SH-SY5Y (cell line): ENCODE measurements around the gene NPIPA5.
"Not testable (repeated sequence)": the region's sequence is repeated elsewhere in the genome, so short reads cannot be mapped to it uniquely, and the experiment has no call there.

Experiments used
- GATA2 ChIP-seq: IDR thresholded peaks from 2 replicates; pipeline ENCODE4 v1.6.1; 2011; ENCODE audit warnings: mild to moderate bottlenecking, low read depth, low read length
- GATA3 ChIP-seq: IDR thresholded peaks from 2 replicates; pipeline ENCODE4 v1.6.1; 2011; ENCODE audit warnings: low read depth, mild to moderate bottlenecking, low read length, moderate library complexity

The NPIPA5 gene

GRCh38 chr16:15395631-15396508 is 17.8 kb upstream of the NPIPA5 start, which contains the start of gene MPV17L:
TSS of gene MPV17L (plus strand) at chr16:15395754. CDS start at chr16:15395898, 144 bp downstream.
- TF ChIP-seq GATA3, GATA2: not testable (repeated sequence)
